ENCODE measurements around the gene FHOD3.

DNA sequence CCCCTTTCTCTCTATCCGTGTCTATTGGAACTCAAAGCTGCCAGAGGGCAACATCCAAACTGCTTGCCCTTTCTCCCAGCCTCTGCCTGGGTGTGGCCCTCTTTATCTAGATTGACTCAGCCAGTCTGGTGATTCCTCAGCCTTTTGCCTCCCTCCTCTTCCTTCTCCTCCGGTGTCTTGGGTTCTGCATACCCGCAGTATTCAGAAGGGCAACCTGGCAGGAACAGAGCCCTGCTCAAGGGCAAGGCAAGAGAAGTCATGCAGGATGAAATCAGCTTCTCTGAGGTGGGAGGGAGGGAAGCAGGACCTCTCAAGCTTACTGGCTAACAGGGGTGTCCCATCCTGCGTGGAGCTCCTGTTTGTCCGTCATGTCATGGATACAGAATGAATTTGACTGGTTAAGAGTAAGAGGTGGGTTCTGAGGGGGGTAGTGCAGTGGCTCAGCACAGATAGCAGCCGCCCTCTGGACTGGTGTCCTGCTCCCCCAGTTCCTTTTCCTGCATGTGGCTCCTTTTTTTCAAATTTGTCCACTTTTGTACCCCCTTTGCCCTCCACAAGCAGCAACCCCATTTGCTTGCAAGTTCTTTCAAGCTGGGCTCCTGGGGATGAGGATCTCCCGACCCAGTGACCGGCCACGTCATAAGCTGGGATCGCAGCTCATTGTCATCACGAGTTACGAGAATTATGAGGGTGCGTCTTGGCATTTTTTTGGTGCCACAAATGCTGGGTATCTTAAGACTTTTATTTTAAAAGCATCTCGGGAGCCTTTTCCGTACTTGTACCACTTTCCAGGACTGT is 154.1 kb downstream of the FHOD3 start:
- TF ChIP-seq, protein P1, sequence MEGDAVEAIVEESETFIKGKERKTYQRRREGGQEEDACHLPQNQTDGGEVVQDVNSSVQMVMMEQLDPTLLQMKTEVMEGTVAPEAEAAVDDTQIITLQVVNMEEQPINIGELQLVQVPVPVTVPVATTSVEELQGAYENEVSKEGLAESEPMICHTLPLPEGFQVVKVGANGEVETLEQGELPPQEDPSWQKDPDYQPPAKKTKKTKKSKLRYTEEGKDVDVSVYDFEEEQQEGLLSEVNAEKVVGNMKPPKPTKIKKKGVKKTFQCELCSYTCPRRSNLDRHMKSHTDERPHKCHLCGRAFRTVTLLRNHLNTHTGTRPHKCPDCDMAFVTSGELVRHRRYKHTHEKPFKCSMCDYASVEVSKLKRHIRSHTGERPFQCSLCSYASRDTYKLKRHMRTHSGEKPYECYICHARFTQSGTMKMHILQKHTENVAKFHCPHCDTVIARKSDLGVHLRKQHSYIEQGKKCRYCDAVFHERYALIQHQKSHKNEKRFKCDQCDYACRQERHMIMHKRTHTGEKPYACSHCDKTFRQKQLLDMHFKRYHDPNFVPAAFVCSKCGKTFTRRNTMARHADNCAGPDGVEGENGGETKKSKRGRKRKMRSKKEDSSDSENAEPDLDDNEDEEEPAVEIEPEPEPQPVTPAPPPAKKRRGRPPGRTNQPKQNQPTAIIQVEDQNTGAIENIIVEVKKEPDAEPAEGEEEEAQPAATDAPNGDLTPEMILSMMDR (IDR thresholded peaks at IDR 0.05; ENCODE audit: low read depth, low read length), result no peak
- no peak for TF ChIP-seq POLR2A (IDR thresholded peaks at IDR 0.05; ENCODE audit: extremely low read depth, insufficient read length)
- TF ChIP-seq, protein P2, sequence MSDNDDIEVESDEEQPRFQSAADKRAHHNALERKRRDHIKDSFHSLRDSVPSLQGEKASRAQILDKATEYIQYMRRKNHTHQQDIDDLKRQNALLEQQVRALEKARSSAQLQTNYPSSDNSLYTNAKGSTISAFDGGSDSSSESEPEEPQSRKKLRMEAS (IDR thresholded peaks at IDR 0.05; ENCODE audit: low read depth, low read length), result no peak
